GM12873 (cell line): ENCODE results near the gene BCAT1.

Experiments used
- TF ChIP-seq, protein P1 (sequence below): IDR thresholded peaks from 2 replicates; pipeline ENCODE4 v1.5.1; 2012; ENCODE audit warnings: low read depth, mild to moderate bottlenecking, moderate library complexity, low read length, control low read depth; ENCODE audit not compliant: insufficient read depth; ENCODE audit errors: missing control alignments

The BCAT1 gene

DNA sequence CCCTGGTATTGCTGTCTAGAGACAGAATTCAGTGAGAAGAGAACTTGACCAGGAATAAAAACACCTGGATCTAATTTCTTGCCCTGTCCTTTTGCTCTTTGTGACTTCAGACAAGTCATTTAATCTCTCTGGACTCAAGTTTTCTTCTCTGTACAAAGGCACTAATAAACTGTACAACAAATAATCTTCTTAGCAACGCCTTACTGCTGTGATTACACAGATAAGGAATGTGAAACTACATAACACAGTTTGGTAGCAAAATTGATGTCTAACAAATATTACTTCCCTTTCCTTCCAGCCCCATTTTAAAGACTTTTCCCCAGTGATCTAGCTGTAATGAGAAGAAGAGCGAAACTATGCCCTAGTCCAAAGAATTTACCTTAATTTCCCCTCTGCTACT, 69.3 kb downstream of the BCAT1 start:
- TF ChIP-seq, protein P1, sequence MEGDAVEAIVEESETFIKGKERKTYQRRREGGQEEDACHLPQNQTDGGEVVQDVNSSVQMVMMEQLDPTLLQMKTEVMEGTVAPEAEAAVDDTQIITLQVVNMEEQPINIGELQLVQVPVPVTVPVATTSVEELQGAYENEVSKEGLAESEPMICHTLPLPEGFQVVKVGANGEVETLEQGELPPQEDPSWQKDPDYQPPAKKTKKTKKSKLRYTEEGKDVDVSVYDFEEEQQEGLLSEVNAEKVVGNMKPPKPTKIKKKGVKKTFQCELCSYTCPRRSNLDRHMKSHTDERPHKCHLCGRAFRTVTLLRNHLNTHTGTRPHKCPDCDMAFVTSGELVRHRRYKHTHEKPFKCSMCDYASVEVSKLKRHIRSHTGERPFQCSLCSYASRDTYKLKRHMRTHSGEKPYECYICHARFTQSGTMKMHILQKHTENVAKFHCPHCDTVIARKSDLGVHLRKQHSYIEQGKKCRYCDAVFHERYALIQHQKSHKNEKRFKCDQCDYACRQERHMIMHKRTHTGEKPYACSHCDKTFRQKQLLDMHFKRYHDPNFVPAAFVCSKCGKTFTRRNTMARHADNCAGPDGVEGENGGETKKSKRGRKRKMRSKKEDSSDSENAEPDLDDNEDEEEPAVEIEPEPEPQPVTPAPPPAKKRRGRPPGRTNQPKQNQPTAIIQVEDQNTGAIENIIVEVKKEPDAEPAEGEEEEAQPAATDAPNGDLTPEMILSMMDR, result no peak

DNA sequence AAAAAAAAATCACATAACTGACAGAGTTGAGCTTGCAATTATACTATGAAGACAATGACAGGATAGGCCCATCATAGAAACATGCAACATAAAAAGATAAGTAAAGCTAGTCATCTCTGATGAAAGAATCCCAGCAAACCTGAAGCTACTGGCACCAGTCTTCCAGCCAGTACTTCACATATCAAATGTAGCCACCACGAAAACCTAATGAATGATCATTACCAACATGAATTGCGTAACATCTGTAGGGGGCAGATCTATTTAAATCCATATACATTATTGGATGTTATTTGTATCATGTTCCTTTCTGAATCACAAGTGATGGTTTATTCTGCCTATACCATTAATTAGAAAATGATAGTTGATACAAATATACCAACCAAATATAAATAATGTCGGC, 73.9 kb downstream of the BCAT1 start:
- TF ChIP-seq, protein P1, result no peak

DNA sequence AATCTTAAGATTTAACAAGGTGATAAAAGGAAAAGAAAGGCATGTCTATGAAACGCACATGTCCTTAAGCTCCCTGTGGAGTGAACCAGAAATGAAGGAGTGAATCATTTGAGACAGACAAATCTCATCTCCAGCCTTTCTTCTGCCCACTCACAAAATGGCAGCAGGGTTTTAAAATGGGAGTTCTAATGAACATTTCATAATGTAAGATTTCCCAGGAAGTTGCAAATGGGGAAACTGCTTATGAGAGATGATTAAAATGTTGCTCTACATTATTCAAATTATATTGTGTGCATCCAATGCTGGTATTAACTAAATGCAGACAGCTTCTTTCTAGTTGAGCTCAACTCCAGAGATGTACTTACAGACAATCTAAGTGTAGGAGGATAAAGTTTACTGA, 76.7 kb downstream of the BCAT1 start:
- TF ChIP-seq, protein P1, result no peak

DNA sequence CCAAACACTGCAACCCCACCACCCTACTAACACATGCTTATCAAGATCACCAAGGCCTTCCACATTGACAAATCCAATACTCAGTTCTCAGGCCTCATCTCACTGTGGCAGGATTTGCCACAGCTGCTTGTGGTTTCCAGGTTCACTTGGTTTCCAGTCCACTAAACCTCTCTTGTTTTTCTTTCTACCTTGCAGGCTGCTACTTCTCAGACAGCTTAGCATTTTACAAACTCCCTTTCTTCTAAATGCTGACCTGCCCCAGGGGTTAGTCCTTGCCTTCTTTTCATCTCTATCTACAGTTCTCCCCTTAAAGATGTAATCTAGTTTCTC, 84.1 kb downstream of the BCAT1 start:
- TF ChIP-seq, protein P1, result no peak

DNA sequence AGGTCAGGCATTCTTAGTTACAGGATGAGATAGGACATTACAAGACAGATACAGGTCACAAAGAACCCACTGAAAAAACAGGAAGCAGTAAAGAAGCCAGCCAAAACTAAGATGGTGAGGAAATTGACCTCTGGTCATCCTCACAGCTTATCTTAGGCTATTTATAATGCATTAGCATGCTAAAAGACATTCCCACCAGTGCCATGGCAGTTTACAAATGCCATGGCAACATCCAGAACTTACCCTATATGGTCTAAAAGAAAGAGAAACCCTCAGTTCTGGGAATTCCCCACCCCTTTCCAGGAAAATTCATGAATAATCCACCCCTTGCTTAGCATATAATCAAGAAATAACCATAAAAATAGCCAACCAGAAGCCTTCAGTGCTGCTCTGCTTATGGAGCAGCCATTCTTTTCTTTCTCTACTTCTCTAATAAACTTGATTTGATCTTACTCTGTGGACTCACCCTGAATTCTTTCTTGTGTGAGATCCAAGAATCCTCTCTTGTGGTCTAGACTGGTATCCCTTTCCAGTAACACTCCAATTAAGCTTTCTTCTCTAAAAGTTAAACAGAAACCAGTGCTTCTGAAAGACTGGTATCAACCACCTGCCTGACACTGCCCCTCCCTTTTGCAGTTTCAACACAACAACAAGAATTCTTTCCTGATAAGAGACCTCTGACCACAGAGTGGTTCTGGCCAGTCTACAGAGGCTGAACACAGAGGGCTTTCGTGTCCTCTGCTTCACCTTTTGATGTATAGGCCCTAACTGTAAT, 86.9 kb downstream of the BCAT1 start:
- TF ChIP-seq, protein P1, result no peak

DNA sequence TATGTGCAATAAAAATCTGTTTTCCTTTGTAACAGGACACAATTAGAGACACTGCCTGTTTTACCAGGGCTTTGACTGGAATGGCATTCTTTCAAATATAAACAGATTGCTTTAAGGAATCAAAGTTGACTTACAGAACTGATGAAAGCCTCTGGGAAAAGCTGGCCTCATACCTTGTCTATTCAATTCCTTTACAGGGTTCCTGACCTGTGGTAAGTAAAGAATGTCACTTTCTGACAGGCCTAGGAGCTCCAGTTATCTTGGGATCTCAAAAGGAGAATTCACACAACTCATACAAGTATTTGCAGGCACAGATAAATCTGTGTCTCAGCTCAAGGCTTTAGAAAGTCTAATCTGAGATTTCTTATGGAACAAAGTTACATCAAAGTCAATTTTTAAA, 88.4 kb downstream of the BCAT1 start:
- TF ChIP-seq, protein P1, result no peak

DNA sequence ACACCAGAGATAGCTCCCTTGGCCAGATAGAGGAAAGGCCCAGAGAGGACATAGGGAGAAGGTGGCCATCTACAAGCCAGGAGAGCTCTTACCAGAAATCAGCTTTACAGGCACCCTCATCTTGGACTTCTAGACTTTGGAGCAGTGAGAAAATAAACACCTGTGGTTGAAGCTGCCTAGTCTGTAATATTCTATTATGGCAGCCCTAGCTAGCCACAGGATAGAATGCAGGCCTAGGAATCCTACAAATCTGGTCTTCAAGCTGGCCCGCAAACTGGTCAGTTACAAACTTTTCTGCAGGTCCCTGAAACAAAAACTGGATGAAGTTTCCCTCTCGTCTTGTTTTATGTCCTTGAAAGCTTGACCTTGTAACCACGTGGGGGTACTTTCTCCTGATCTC, 92.4 kb downstream of the BCAT1 start:
- TF ChIP-seq, protein P1, result no peak
